ENCODE data around the gene RAB11FIP4. TPM values are rescaled to one million over a fixed set of nuclear protein-coding genes. Genes with fewer than 3 reads are reported as not detected.

Gene RAB11FIP4
- polyA plus RNA-seq, 1 of the 3 experiments (the other 2 are of a cell fraction) = 9.4 TPM

GRCh38 chr17:31531336-31531980 is 140.0 kb downstream of the RAB11FIP4 start (continued):
- TF ChIP-seq CTCF (IDR thresholded peaks at IDR 0.05) (no peak), RCOR1 (IDR thresholded peaks at IDR 0.05; ENCODE audit: low read length) (no peak)

GRCh38 chr17:31532081-31532480 is 140.6 kb downstream of the RAB11FIP4 start:
- no peaks in the 10 kb centered on the region for H3K9me2 ChIP-seq
- no peaks in the 10 kb centered on the region for H3K9me3 ChIP-seq
- H3K4me1 ChIP-seq (ENCODE audit: control insufficient read depth in 1 of 2, insufficient read depth in 2 of 2, low read depth in 1 of 2, low read length in 1 of 2) = peaks cover 15 to 23% of the 10 kb centered on the region in 2 experiments; a peak in 3 of 4 replicates
- H4K20me1 ChIP-seq (ENCODE audit: insufficient read depth) = no peaks in the 10 kb centered on the region
- H3K9ac ChIP-seq = no peak overlapping the region
- H3K27me3 ChIP-seq (ENCODE audit: insufficient read depth) = no peaks in the 10 kb centered on the region
- TF ChIP-seq NRF1 (IDR thresholded peaks at IDR 0.05; ENCODE audit: low read depth, low read length) (no peak), USF2 (IDR thresholded peaks at IDR 0.05; ENCODE audit: borderline replicate concordance, low read depth, low read length) (no peak), PBX3 (IDR thresholded peaks at IDR 0.05) (no peak), GATA2 (CRISPR knock-in tag; IDR thresholded peaks at IDR 0.05) (no peak), REST (IDR thresholded peaks at IDR 0.05; ENCODE audit: low read depth, low read length) (no peak)
- no peak for DNase-seq
- ChIA-PET POLR2A (no interaction called here), CTCF (interaction anchor here (12.9 kb wide), 1 partner anchor 310 kb away, joined by 137 read pairs; no protein-coding TSS in a partner anchor)
- 83% methylated on average over 7 of the region's 7 CpGs for WGBS (ENCODE audit: low lambda C conversion rate)
- no peak overlapping the region for H3K27ac ChIP-seq (ENCODE audit: low read depth in 2 of 2, low read length in 1 of 2)
- H3K79me2 ChIP-seq (ENCODE audit: insufficient read depth) = no peaks in the 10 kb centered on the region
- peaks cover 5% of the 10 kb centered on the region for H3F3A ChIP-seq (replicated peaks; ENCODE audit: insufficient read depth)
- H3K4me3 ChIP-seq (ENCODE audit: low read depth in 2 of 2, low read length in 1 of 2) = no peak overlapping the region
- H3K36me3 ChIP-seq (replicated peaks in 1 of 2; ENCODE audit: control insufficient read depth in 1 of 2, insufficient read depth in 2 of 2, low read length in 1 of 2) = no peaks in the 10 kb centered on the region
- no peak overlapping the region for H3K4me2 ChIP-seq
- no peak overlapping the region for H2AFZ ChIP-seq (ENCODE audit: low read depth)
